ENCODE measurements around the gene IPCEF1.

GRCh38 chr6:154210678-154211077 is 145.9 kb downstream of the IPCEF1 start:
- TF ChIP-seq POLR2A (IDR thresholded peaks at IDR 0.05), result no peak
- no peak for TF ChIP-seq CTCF (IDR thresholded peaks at IDR 0.05)
